ENCODE data around the gene ZBTB16.
A peak's percentile ranks its signal among the peaks of the same experiment; 100 is the strongest.

The ZBTB16 gene

GRCh38 chr11:114136686-114137640 lies 77.5 kb downstream of the ZBTB16 start:
- no peak for TF ChIP-seq PKNOX1 (IDR thresholded peaks at IDR 0.05)
- no peak for TF ChIP-seq HDGF (IDR thresholded peaks at IDR 0.05; ENCODE audit: borderline replicate concordance)
- no peak for TF ChIP-seq CTBP1 (IDR thresholded peaks at IDR 0.05; ENCODE audit: borderline replicate concordance)
- TF ChIP-seq FOXM1 (IDR thresholded peaks at IDR 0.05; ENCODE audit: borderline replicate concordance) = no peak
- TF ChIP-seq NFRKB (IDR thresholded peaks at IDR 0.05) = no peak
- TF ChIP-seq ZNF384 (IDR thresholded peaks at IDR 0.05) = no peak
- TF ChIP-seq SP1 (IDR thresholded peaks at IDR 0.05) = no peak
- no peak for TF ChIP-seq BHLHE40 (IDR thresholded peaks at IDR 0.05; ENCODE audit: borderline replicate concordance)
- no peak for TF ChIP-seq FOXA1 (IDR thresholded peaks at IDR 0.05)
- no peak for TF ChIP-seq TARDBP (IDR thresholded peaks at IDR 0.05)
- no peak for TF ChIP-seq SUZ12 (IDR thresholded peaks at IDR 0.05)
- no peak for TF ChIP-seq LEF1 (IDR thresholded peaks at IDR 0.05; ENCODE audit: borderline replicate concordance)
- TF ChIP-seq ARNT (IDR thresholded peaks at IDR 0.05) = no peak
- no peak for TF ChIP-seq L3MBTL2 (conservative IDR thresholded peaks at IDR 0.05)
- no peak for TF ChIP-seq FOXK2 (IDR thresholded peaks at IDR 0.05)
- TF ChIP-seq ELF4 (IDR thresholded peaks at IDR 0.05) = no peak
- no peak for DNase-seq (ENCODE audit: extremely low spot score)
- ChIA-PET CTCF (no interaction called here), POLR2A (interaction anchor here (0.5 kb wide), 1 partner anchor 51 kb away, joined by 3 read pairs; no protein-coding TSS in a partner anchor)

GRCh38 chr11:114137838-114138237 lies 78.3 kb downstream of the ZBTB16 start:
- ChIA-PET CTCF (no interaction called here), POLR2A (interaction anchor here (0.5 kb wide), 1 partner anchor 52 kb away, joined by 3 read pairs; no protein-coding TSS in a partner anchor)
- TF ChIP-seq SUZ12 (IDR thresholded peaks at IDR 0.05) (no peak), FOXM1 (IDR thresholded peaks at IDR 0.05; ENCODE audit: borderline replicate concordance) (no peak), TARDBP (IDR thresholded peaks at IDR 0.05) (no peak), FOXA1 (IDR thresholded peaks at IDR 0.05) (no peak), ELF4 (IDR thresholded peaks at IDR 0.05) (no peak), NFRKB (IDR thresholded peaks at IDR 0.05) (no peak), LEF1 (IDR thresholded peaks at IDR 0.05; ENCODE audit: borderline replicate concordance) (no peak), BHLHE40 (IDR thresholded peaks at IDR 0.05; ENCODE audit: borderline replicate concordance) (no peak), ZNF384 (IDR thresholded peaks at IDR 0.05) (no peak), FOXK2 (IDR thresholded peaks at IDR 0.05) (no peak), ARNT (IDR thresholded peaks at IDR 0.05) (no peak), CTBP1 (IDR thresholded peaks at IDR 0.05; ENCODE audit: borderline replicate concordance) (no peak)
- no peak for DNase-seq (ENCODE audit: extremely low spot score)

GRCh38 chr11:114138411-114138810 lies 78.9 kb downstream of the ZBTB16 start:
- TF ChIP-seq FOXM1 (IDR thresholded peaks at IDR 0.05; ENCODE audit: borderline replicate concordance) (no peak), LEF1 (IDR thresholded peaks at IDR 0.05; ENCODE audit: borderline replicate concordance) (no peak), HDGF (IDR thresholded peaks at IDR 0.05; ENCODE audit: borderline replicate concordance) (no peak), BHLHE40 (IDR thresholded peaks at IDR 0.05; ENCODE audit: borderline replicate concordance) (no peak), SUZ12 (IDR thresholded peaks at IDR 0.05) (no peak), PKNOX1 (IDR thresholded peaks at IDR 0.05) (no peak), CTBP1 (IDR thresholded peaks at IDR 0.05; ENCODE audit: borderline replicate concordance) (no peak), NFRKB (IDR thresholded peaks at IDR 0.05) (no peak), ZNF384 (IDR thresholded peaks at IDR 0.05) (no peak), FOXA1 (IDR thresholded peaks at IDR 0.05) (no peak), TARDBP (IDR thresholded peaks at IDR 0.05) (no peak), L3MBTL2 (conservative IDR thresholded peaks at IDR 0.05) (no peak), ELF4 (IDR thresholded peaks at IDR 0.05) (no peak), ARNT (IDR thresholded peaks at IDR 0.05) (no peak), FOXK2 (IDR thresholded peaks at IDR 0.05) (no peak), SP1 (IDR thresholded peaks at IDR 0.05) (no peak)
- POLR2A ChIA-PET = no interaction called here
- CTCF ChIA-PET = no interaction called here
- no peak for DNase-seq (ENCODE audit: extremely low spot score)

- ChIA-PET POLR2A (no interaction called here), CTCF (no interaction called here)
- no peak for DNase-seq (ENCODE audit: extremely low spot score)
- TF ChIP-seq NFRKB (IDR thresholded peaks at IDR 0.05) (no peak), CTBP1 (IDR thresholded peaks at IDR 0.05; ENCODE audit: borderline replicate concordance) (no peak), SP1 (IDR thresholded peaks at IDR 0.05) (no peak), TARDBP (IDR thresholded peaks at IDR 0.05) (no peak), BHLHE40 (IDR thresholded peaks at IDR 0.05; ENCODE audit: borderline replicate concordance) (no peak), FOXK2 (IDR thresholded peaks at IDR 0.05) (no peak), L3MBTL2 (conservative IDR thresholded peaks at IDR 0.05) (no peak), FOXA1 (IDR thresholded peaks at IDR 0.05) (no peak), SUZ12 (IDR thresholded peaks at IDR 0.05) (no peak)
Measured at GRCh38 chr11:114140826-114141225, 81.3 kb downstream of the ZBTB16 start.

- TF ChIP-seq CTBP1 (IDR thresholded peaks at IDR 0.05; ENCODE audit: borderline replicate concordance) (peak; percentile 60; the same call in 1 of the 2 replicates), ELF4 (IDR thresholded peaks at IDR 0.05) (no peak), PKNOX1 (IDR thresholded peaks at IDR 0.05) (peak; percentile 91), ARNT (IDR thresholded peaks at IDR 0.05) (0 out of 2 replicates have a peak, but pooled peaks have one; percentile 16)
- POLR2A ChIA-PET = interaction anchor here (1.2 kb wide), 1 partner anchor 58 kb away, joined by 3 read pairs; no protein-coding TSS in a partner anchor
- DNase-seq (ENCODE audit: extremely low spot score) = no peak
- CTCF ChIA-PET = no interaction called here
Measured at GRCh38 chr11:114141863-114142580, 82.5 kb downstream of the ZBTB16 start.

All from HEK293T (cell line).